Vagina (tissue), 2 donors: Measurements from ENCODE around the gene OR52E5. TPM values are rescaled to one million over a fixed set of nuclear protein-coding genes. Genes with fewer than 3 reads are reported as not detected.

Experiments
- DNase-seq, 2 donors: peaks; one replicate each; pipeline ENCODE4 v3.0.0-alpha.2; 2017; ENCODE audit errors: extremely low spot score in 2 of 2
- H3K27ac ChIP-seq: fragments of 200-600 bp; sonication (generic); one replicate; pipeline ENCODE4 v1.5.1; 2019
- H3K27me3 ChIP-seq: fragments of 200-600 bp; sonication (generic); one replicate; pipeline ENCODE4 v1.5.1; 2019
- H3K36me3 ChIP-seq, 2 donors: fragments of 200-600 bp; sonication (generic); one replicate each; pipeline ENCODE4 v1.5.1; 2017 to 2019
- H3K4me1 ChIP-seq: fragments of 200-600 bp; sonication (generic); one replicate; pipeline ENCODE4 v1.5.1; 2019
- H3K4me3 ChIP-seq, 2 donors: fragments of 200-600 bp; sonication (generic); 1 replicate in 1 of 2; 2 replicates in 1 of 2; pipeline ENCODE4 v1.5.1; 2016 to 2019
- H3K9me3 ChIP-seq: fragments of 200-600 bp; sonication (generic); one replicate; pipeline ENCODE4 v1.5.1; 2019
- POLR2A ChIP-seq, 2 donors: fragments of 450-650 bp; IDR thresholded peaks; one replicate each; pipeline ENCODE4 v1.6.1; 2017; ENCODE audit warnings: antibody characterized with exemption in 2 of 2, mild to moderate bottlenecking in 2 of 2, moderate library complexity in 2 of 2
- POLR2AphosphoS5 ChIP-seq, 2 donors: sonication (generic); formaldehyde crosslinking; IDR thresholded peaks; one replicate each; pipeline ENCODE4 v1.9.0; 2017; ENCODE audit warnings: antibody characterized with exemption in 2 of 2, mild to moderate bottlenecking in 2 of 2, low read depth in 1 of 2; ENCODE audit not compliant: insufficient read depth in 1 of 2
- intact Hi-C: fragments of 100-400 bp; cut with DNase I; formaldehyde crosslinking; loops from one replicate; pipeline ENCODE4 v1.15.1; 2023
- total RNA-seq: library from RNA; depleted of rRNA; stranded (reverse); fragments of >200 nt; gene quantifications from one replicate; pipeline ENCODE4 v1.2.3, GENCODE V29; 2016
- TF ChIP-seq, protein P1 (sequence below), 3 experiments: fragments of 450-650 bp in 2 of 3; fragments of 200-600 bp in 1 of 3; sonication (generic) in 1 of 3; IDR thresholded peaks; one replicate each; pipeline ENCODE4 v1.5.1; 2017 to 2019; ENCODE audit warnings: antibody characterized with exemption in 3 of 3, mild to moderate bottlenecking in 2 of 3, moderate library complexity in 2 of 3

The OR52E5 gene
- not detected for total RNA-seq

- no peaks in the 10 kb centered on the region for H3K9me3 ChIP-seq
- TF ChIP-seq POLR2AphosphoS5 (IDR thresholded peaks at IDR 0.05; ENCODE audit: insufficient read depth in 1 of 2, low read depth in 1 of 2), result no peak
- TF ChIP-seq, protein P1, sequence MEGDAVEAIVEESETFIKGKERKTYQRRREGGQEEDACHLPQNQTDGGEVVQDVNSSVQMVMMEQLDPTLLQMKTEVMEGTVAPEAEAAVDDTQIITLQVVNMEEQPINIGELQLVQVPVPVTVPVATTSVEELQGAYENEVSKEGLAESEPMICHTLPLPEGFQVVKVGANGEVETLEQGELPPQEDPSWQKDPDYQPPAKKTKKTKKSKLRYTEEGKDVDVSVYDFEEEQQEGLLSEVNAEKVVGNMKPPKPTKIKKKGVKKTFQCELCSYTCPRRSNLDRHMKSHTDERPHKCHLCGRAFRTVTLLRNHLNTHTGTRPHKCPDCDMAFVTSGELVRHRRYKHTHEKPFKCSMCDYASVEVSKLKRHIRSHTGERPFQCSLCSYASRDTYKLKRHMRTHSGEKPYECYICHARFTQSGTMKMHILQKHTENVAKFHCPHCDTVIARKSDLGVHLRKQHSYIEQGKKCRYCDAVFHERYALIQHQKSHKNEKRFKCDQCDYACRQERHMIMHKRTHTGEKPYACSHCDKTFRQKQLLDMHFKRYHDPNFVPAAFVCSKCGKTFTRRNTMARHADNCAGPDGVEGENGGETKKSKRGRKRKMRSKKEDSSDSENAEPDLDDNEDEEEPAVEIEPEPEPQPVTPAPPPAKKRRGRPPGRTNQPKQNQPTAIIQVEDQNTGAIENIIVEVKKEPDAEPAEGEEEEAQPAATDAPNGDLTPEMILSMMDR (IDR thresholded peaks at IDR 0.05), result no peak
- H3K36me3 ChIP-seq, result no peaks in the 10 kb centered on the region
- no peaks in the 10 kb centered on the region for H3K4me1 ChIP-seq
- H3K4me3 ChIP-seq, result no peak within 1 kb of the TSS
- no peaks in the 10 kb centered on the region for H3K27me3 ChIP-seq
- intact Hi-C loops, result no loop called here
- no peak within 1 kb of the TSS for H3K27ac ChIP-seq
- DNase-seq, result no peak
Measured at GRCh38 chr11:5892908-5893307, at the start of gene OR52E5. TSS of gene OR52E5 (plus strand) at chr11:5893208. CDS start at chr11:5900777, 7,569 bp downstream.

- intact Hi-C loops, result no loop called here
- Histone ChIP-seq H3K9me3 (no peaks in the 10 kb centered on the region), H3K4me3 (no peak overlapping the region), H3K4me1 (no peaks in the 10 kb centered on the region), H3K27me3 (no peaks in the 10 kb centered on the region), H3K27ac (no peak overlapping the region), H3K36me3 (no peaks in the 10 kb centered on the region)
- DNase-seq, result no peak
- TF ChIP-seq POLR2AphosphoS5 (IDR thresholded peaks at IDR 0.05; ENCODE audit: insufficient read depth in 1 of 2, low read depth in 1 of 2), result no peak
- TF ChIP-seq, protein P1 (IDR thresholded peaks at IDR 0.05), result no peak
- no peak for TF ChIP-seq POLR2A (IDR thresholded peaks at IDR 0.05)
Measured at GRCh38 chr11:5846701-5847100, 46.3 kb upstream of the OR52E5 start.

DNA sequence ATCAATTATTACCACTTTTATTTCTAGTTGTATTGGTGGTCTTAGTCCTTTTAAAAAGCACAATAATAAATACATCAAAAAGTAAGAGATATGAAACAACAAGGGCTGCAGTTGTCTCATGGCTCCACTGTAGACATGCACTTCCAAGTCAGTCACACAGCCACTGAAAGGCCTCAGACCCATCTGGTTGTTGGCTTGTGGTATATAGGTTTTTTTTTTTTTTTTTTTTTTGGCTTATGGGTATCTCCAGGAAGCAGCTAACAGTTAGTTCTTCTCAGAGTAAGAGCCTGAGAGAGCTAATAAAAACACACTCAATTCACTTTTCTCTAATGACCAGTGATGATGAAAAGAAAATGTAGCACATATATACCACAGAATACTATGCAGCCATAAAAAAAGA lies 45.3 kb upstream of the OR52E5 start:
- no peak for TF ChIP-seq POLR2AphosphoS5 (IDR thresholded peaks at IDR 0.05; ENCODE audit: insufficient read depth in 1 of 2, low read depth in 1 of 2)
- TF ChIP-seq POLR2A (IDR thresholded peaks at IDR 0.05), result no peak
- TF ChIP-seq, protein P1 (IDR thresholded peaks at IDR 0.05), result no peak
- no peaks in the 10 kb centered on the region for H3K36me3 ChIP-seq
- no peak for DNase-seq
- intact Hi-C loops, result no loop called here
- no peaks in the 10 kb centered on the region for H3K4me1 ChIP-seq
- no peak overlapping the region for H3K27ac ChIP-seq
- no peak overlapping the region for H3K4me3 ChIP-seq
- no peaks in the 10 kb centered on the region for H3K27me3 ChIP-seq
- H3K9me3 ChIP-seq, result no peaks in the 10 kb centered on the region

DNA sequence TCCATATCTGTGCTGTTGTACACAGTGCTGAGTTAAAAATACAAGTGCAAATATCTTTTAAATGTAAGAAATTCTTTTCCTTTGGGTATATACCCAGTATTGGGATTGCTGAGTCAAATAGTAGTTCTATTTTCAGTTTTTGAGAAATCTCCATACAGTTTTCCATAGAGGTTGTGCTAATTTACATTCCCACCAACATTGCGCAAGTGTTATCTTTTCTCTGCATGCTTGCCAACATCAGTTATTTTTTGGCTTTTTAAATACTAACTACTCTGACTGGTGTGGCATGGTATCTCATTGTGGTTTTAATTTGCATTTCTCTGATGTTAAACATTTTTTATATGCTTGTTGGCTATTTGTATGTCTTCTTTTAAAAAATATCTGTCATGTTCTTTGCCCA lies 42.0 kb upstream of the OR52E5 start:
- intact Hi-C loops, result no loop called here
- H3K36me3 ChIP-seq, result no peaks in the 10 kb centered on the region
- no peaks in the 10 kb centered on the region for H3K27me3 ChIP-seq
- no peaks in the 10 kb centered on the region for H3K4me1 ChIP-seq
- no peak overlapping the region for H3K27ac ChIP-seq
- no peak for DNase-seq
- H3K4me3 ChIP-seq, result no peak overlapping the region
- H3K9me3 ChIP-seq, result no peaks in the 10 kb centered on the region
- TF ChIP-seq POLR2AphosphoS5 (IDR thresholded peaks at IDR 0.05; ENCODE audit: insufficient read depth in 1 of 2, low read depth in 1 of 2), result no peak
- no peak for TF ChIP-seq POLR2A (IDR thresholded peaks at IDR 0.05)
- TF ChIP-seq, protein P1 (IDR thresholded peaks at IDR 0.05), result no peak

- intact Hi-C loops, result no loop called here
Measured at GRCh38 chr11:5857590-5857989, 35.4 kb upstream of the OR52E5 start, which contains the start of gene OR52E8. TSS of gene OR52E8 (minus strand) at chr11:5857690. CDS start at chr11:5857690, 0 bp downstream.

More at GRCh38 chr11:5857590-5857989, 35.4 kb upstream of the OR52E5 start, which contains the start of gene OR52E8:
- H3K4me3 ChIP-seq, result no peak within 1 kb of the TSS
- H3K27ac ChIP-seq, result no peak within 1 kb of the TSS
- no peaks in the 10 kb centered on the region for H3K27me3 ChIP-seq
- no peaks in the 10 kb centered on the region for H3K4me1 ChIP-seq
- DNase-seq, result no peak
- H3K36me3 ChIP-seq, result no peaks in the 10 kb centered on the region
- no peaks in the 10 kb centered on the region for H3K9me3 ChIP-seq
- no peak for TF ChIP-seq POLR2AphosphoS5 (IDR thresholded peaks at IDR 0.05; ENCODE audit: insufficient read depth in 1 of 2, low read depth in 1 of 2)
- TF ChIP-seq, protein P1 (IDR thresholded peaks at IDR 0.05), result no peak
- TF ChIP-seq POLR2A (IDR thresholded peaks at IDR 0.05), result no peak
